Panc1 (cell line): ENCODE data around the gene CRYAB. TPM values are rescaled to one million over a fixed set of nuclear protein-coding genes. Genes with fewer than 3 reads are reported as not detected.

Experiments used
- ATAC-seq: fragments of 200-7000 bp; cut with Tn5 transposase; 2 replicates; pipeline ENCODE4 v1.9.1; 2020; ENCODE audit warnings: mild to moderate bottlenecking, moderate library complexity
- BruUV-seq: library from RNA; stranded (reverse); fragments of 400-500 nt; replicated peaks from 2 replicates; lab custom pipeline; 2021; lab: Mats Ljungman, UMichigan
- CTCF ChIA-PET: fragments of 300-600 bp; sonication (Branson Sonifier 250); formaldehyde crosslinking; loops from one replicate; lab custom pipeline; 2022; ENCODE audit warnings: antibody characterized with exemption; lab: Charles Lee
- POLR2A ChIA-PET: fragments of 300-600 bp; sonication (Branson Sonifier 250); formaldehyde crosslinking; loops from one replicate; lab custom pipeline; 2022; ENCODE audit warnings: antibody characterized with exemption; lab: Charles Lee
- DNase-seq: peaks from one replicate; pipeline ENCODE4 v3.0.0-alpha.2; 2010; ENCODE audit warnings: low read depth, low spot score
- H3K27ac ChIP-seq: 2 replicates; pipeline ENCODE4 v1.5.1; 2011; ENCODE audit warnings: mild to moderate bottlenecking, low read length, inconsistent platforms
- H3K27me3 ChIP-seq: fragments of 200-500 bp; sonication (Bioruptor generic); 2 replicates; pipeline ENCODE4 v1.6.0; 2014; ENCODE audit warnings: low read length, inconsistent platforms; ENCODE audit not compliant: control insufficient read depth, insufficient read depth
- H3K36me3 ChIP-seq: fragments of 200-500 bp; sonication (Bioruptor generic); 2 replicates; pipeline ENCODE4 v1.5.1; 2014; ENCODE audit warnings: inconsistent platforms, mild to moderate bottlenecking, low read length, moderate library complexity; ENCODE audit not compliant: control insufficient read depth, insufficient read depth
- H3K4me1 ChIP-seq: 2 replicates; pipeline ENCODE4 v1.5.1; 2011; ENCODE audit warnings: inconsistent platforms, mild to moderate bottlenecking, low read length, moderate library complexity; ENCODE audit not compliant: control insufficient read depth, insufficient read depth
- H3K4me3 ChIP-seq, 2 experiments: 2 replicates each; pipeline ENCODE4 v1.5.1; 2011 to 2012; ENCODE audit warnings: low read depth in 2 of 2, low read length in 2 of 2, mild to moderate bottlenecking in 2 of 2, inconsistent platforms in 1 of 2, moderate library complexity in 1 of 2
- H3K9me3 ChIP-seq: fragments of 200-500 bp; sonication (Bioruptor generic); 2 replicates; pipeline ENCODE4 v1.5.1; 2014; ENCODE audit warnings: low read depth, mild to moderate bottlenecking, inconsistent platforms, low read length, moderate library complexity; ENCODE audit not compliant: control insufficient read depth, insufficient read depth
- POLR2AphosphoS5 ChIP-seq: IDR thresholded peaks from 2 replicates; pipeline ENCODE4 v1.6.1; 2012; ENCODE audit warnings: mild to moderate bottlenecking, low read depth, low read length, moderate library complexity
- SIN3A ChIP-seq: IDR thresholded peaks from 2 replicates; pipeline ENCODE4 v1.6.1; 2012; ENCODE audit warnings: low read depth, mild to moderate bottlenecking, low read length, moderate library complexity, borderline replicate concordance; ENCODE audit not compliant: insufficient read depth
- TCF7L2 ChIP-seq: IDR thresholded peaks from 2 replicates; pipeline ENCODE4 v1.6.1; 2011; ENCODE audit warnings: mild to moderate bottlenecking, low read depth, low read length, inconsistent platforms
- in situ Hi-C: cut with HindIII; loops from 2 replicates; pipeline ENCODE4 v1.10.0; 2016; ENCODE audit warnings: low sequenced_read_pairs, low pct_unique_long_range_greater_than_20kb
- intact Hi-C: fragments of 100-400 bp; cut with micrococcal nuclease; formaldehyde crosslinking; loops from one replicate; pipeline ENCODE4 v1.10.0; 2022; ENCODE audit not compliant: unreplicated experiment
- total RNA-seq: library from RNA; stranded (reverse); gene quantifications from one replicate; pipeline ENCODE4 v1.2.1, GENCODE V29; 2021; ENCODE audit not compliant: unreplicated experiment
- TF ChIP-seq, protein P1 (sequence below): fragments of 450-650 bp; IDR thresholded peaks from 2 replicates; pipeline ENCODE4 v1.5.1; 2017; ENCODE audit warnings: mild to moderate bottlenecking
- TF ChIP-seq, protein P2 (sequence below), 2 experiments: IDR thresholded peaks; 2 replicates each; pipeline ENCODE4 v1.6.1; 2011 to 2012; ENCODE audit warnings: low read depth in 2 of 2, control low read depth in 1 of 2, low read length in 1 of 2, mild to moderate bottlenecking in 1 of 2, moderate library complexity in 1 of 2; ENCODE audit not compliant: insufficient read depth in 1 of 2

The CRYAB gene
- total RNA-seq, 1 experiment from 2014 or later, result 0.59 TPM

DNA sequence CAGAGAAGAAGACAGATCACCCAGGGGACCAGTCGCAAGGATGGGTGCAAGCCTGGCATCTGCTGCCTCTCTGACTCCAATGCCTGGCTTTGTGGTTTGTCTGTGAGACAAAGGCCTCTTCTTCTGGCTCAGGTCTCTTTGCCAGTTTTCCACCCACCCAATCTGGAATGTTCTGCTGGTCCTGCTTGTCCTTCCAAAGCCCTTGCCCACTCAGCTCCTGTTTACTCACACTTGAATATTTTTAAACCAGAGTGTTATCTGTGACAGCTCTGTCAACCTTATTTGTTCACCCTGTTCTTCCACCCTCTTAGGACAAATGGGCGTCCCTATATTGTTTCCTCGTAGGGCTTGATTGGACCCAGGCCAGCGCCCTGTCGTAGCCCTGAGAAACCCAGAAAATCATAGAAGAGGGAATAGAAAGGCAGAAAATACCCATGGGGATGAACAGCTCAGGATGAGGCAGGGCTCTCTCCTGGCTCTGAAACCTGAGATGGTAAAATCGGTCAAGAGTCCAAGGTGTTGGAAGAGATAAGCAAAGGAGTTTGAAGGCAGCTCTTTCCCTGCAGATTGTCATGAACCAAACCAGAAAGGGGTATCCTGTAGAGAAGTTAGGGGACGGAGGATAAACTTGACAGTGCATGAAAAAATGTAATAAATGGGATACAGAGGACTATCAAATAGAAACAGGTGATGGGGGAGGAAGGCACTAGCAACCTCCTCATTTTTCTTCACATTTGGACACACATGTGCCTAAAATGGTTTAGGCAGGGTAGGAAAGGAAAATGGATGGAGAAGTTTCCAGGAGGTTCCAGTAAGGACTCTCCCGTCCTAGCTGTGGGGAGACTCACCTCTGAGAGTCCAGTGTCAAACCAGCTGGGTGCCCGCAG lies 651 bp downstream of the CRYAB start:
- Histone ChIP-seq H3K27me3 (peaks cover 12% of the 10 kb centered on the region), H3K4me1 (peaks cover 8% of the 10 kb centered on the region), H3K36me3 (no peaks in the 10 kb centered on the region), H3K27ac (no peak overlapping the region), H3K9me3 (no peaks in the 10 kb centered on the region), H3K4me3 (no peak overlapping the region)
- ATAC-seq, result 0 out of 2 replicates have a peak, but pooled peaks have one; percentile 5
- TF ChIP-seq, protein P1, sequence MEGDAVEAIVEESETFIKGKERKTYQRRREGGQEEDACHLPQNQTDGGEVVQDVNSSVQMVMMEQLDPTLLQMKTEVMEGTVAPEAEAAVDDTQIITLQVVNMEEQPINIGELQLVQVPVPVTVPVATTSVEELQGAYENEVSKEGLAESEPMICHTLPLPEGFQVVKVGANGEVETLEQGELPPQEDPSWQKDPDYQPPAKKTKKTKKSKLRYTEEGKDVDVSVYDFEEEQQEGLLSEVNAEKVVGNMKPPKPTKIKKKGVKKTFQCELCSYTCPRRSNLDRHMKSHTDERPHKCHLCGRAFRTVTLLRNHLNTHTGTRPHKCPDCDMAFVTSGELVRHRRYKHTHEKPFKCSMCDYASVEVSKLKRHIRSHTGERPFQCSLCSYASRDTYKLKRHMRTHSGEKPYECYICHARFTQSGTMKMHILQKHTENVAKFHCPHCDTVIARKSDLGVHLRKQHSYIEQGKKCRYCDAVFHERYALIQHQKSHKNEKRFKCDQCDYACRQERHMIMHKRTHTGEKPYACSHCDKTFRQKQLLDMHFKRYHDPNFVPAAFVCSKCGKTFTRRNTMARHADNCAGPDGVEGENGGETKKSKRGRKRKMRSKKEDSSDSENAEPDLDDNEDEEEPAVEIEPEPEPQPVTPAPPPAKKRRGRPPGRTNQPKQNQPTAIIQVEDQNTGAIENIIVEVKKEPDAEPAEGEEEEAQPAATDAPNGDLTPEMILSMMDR, result no peak
- TF ChIP-seq, protein P2, sequence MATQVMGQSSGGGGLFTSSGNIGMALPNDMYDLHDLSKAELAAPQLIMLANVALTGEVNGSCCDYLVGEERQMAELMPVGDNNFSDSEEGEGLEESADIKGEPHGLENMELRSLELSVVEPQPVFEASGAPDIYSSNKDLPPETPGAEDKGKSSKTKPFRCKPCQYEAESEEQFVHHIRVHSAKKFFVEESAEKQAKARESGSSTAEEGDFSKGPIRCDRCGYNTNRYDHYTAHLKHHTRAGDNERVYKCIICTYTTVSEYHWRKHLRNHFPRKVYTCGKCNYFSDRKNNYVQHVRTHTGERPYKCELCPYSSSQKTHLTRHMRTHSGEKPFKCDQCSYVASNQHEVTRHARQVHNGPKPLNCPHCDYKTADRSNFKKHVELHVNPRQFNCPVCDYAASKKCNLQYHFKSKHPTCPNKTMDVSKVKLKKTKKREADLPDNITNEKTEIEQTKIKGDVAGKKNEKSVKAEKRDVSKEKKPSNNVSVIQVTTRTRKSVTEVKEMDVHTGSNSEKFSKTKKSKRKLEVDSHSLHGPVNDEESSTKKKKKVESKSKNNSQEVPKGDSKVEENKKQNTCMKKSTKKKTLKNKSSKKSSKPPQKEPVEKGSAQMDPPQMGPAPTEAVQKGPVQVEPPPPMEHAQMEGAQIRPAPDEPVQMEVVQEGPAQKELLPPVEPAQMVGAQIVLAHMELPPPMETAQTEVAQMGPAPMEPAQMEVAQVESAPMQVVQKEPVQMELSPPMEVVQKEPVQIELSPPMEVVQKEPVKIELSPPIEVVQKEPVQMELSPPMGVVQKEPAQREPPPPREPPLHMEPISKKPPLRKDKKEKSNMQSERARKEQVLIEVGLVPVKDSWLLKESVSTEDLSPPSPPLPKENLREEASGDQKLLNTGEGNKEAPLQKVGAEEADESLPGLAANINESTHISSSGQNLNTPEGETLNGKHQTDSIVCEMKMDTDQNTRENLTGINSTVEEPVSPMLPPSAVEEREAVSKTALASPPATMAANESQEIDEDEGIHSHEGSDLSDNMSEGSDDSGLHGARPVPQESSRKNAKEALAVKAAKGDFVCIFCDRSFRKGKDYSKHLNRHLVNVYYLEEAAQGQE (IDR thresholded peaks at IDR 0.05; ENCODE audit: insufficient read depth in 1 of 2, low read depth in 2 of 2, low read length in 1 of 2), result no peak
- TF ChIP-seq SIN3A (no peak), POLR2AphosphoS5 (no peak), TCF7L2 (no peak)
- intact Hi-C loops, result no loop called here
- no TSS peak for BruUV-seq
- ChIA-PET POLR2A (no interaction called here), CTCF (no interaction called here)
- no peak for DNase-seq
- in situ Hi-C loops, result no loop called here

DNA sequence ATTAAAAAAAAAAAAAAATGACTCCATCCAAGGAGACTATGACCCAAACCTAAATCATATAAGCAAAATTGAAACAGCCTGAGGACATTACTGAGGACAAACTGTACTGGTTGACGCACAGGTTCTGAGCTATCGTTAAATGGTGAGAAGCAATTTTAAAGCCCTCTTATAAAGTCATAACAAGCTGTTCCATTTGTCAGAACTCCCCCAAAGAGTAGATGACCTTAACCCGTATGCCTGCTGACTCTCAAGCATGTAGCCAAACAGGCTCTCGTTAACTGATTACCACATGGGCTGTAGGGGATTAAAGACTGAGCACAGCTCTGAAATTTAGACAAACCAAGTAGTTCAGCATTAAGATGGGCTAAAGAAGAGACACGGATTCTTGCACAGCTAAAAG lies 2.2 kb downstream of the CRYAB start:
- DNase-seq (no peak), ATAC-seq (no peak)
- intact Hi-C loops, result no loop called here
- ChIA-PET POLR2A (no interaction called here), CTCF (interaction anchor here (0.6 to 0.7 kb wide), 3 partner anchors 44 to 64 kb away, joined by 3 to 6 read pairs (median 3); no protein-coding TSS in a partner anchor)
- peaks cover 8% of the 10 kb centered on the region for H3K4me1 ChIP-seq
- in situ Hi-C loops, result no loop called here
- H3K4me3 ChIP-seq, result no peak overlapping the region
- no TSS peak for BruUV-seq
- H3K27ac ChIP-seq, result no peak overlapping the region
- H3K36me3 ChIP-seq, result no peaks in the 10 kb centered on the region
- H3K9me3 ChIP-seq, result no peaks in the 10 kb centered on the region
- TF ChIP-seq, protein P1, result no peak
- TF ChIP-seq POLR2AphosphoS5, result no peak
- TF ChIP-seq, protein P2 (IDR thresholded peaks at IDR 0.05; ENCODE audit: insufficient read depth in 1 of 2, low read depth in 2 of 2, low read length in 1 of 2), result no peak
- no peak for TF ChIP-seq TCF7L2
- no peak for TF ChIP-seq SIN3A
- H3K27me3 ChIP-seq, result peaks cover 12% of the 10 kb centered on the region
